DND-41 (cell line): ENCODE data around the gene ABCC3.

Experiments
- ATAC-seq: fragments of 200-7000 bp; cut with Tn5 transposase; 3 replicates; pipeline ENCODE4 v1.9.1; 2021; ENCODE audit warnings: low read depth; ENCODE audit not compliant: insufficient read depth
- DNase-seq: peaks from one replicate; pipeline ENCODE4 v3.0.0-alpha.2; 2020
- H2AFZ ChIP-seq: 2 replicates; pipeline ENCODE4 v1.6.0; 2012; ENCODE audit warnings: low read depth, low read length
- H3K27ac ChIP-seq: 2 replicates; pipeline ENCODE4 v1.5.1; 2012; ENCODE audit warnings: low read length, inconsistent platforms
- H3K27me3 ChIP-seq: fragments of 200-600 bp; sonication (generic); 2 replicates; pipeline ENCODE4 v1.6.0; 2012; ENCODE audit warnings: low read length, mild to moderate bottlenecking, inconsistent platforms; ENCODE audit not compliant: insufficient read depth, poor library complexity
- H3K36me3 ChIP-seq: 2 replicates; pipeline ENCODE4 v1.5.1; 2012; ENCODE audit warnings: low read length, inconsistent platforms; ENCODE audit not compliant: insufficient read depth
- H3K4me1 ChIP-seq: 2 replicates; pipeline ENCODE4 v1.5.1; 2012; ENCODE audit warnings: mild to moderate bottlenecking, low read length; ENCODE audit not compliant: insufficient read depth
- H3K4me2 ChIP-seq: 2 replicates; pipeline ENCODE4 v1.6.0; 2012; ENCODE audit warnings: mild to moderate bottlenecking, moderate library complexity, low read length, inconsistent platforms; ENCODE audit not compliant: insufficient read depth
- H3K4me3 ChIP-seq, 2 experiments: fragments of 200-600 bp in 1 of 2; shearing (Covaris generic) in 1 of 2; 2 replicates each; pipeline ENCODE4 v1.5.1; 2012 to 2016; ENCODE audit warnings: inconsistent platforms in 2 of 2, low read length in 2 of 2, mild to moderate bottlenecking in 2 of 2, low read depth in 1 of 2, moderate library complexity in 1 of 2
- H3K79me2 ChIP-seq: 2 replicates; pipeline ENCODE4 v1.6.0; 2012; ENCODE audit warnings: low read length, inconsistent platforms; ENCODE audit not compliant: insufficient read depth
- H3K9ac ChIP-seq: 2 replicates; pipeline ENCODE4 v1.6.0; 2012; ENCODE audit warnings: low read depth, mild to moderate bottlenecking, inconsistent platforms, low read length, moderate library complexity
- H3K9me3 ChIP-seq: 2 replicates; pipeline ENCODE4 v1.5.1; 2012; ENCODE audit warnings: low read length, moderate library complexity, mild to moderate bottlenecking, inconsistent platforms; ENCODE audit not compliant: insufficient read depth, severe bottlenecking
- H4K20me1 ChIP-seq: 2 replicates; pipeline ENCODE4 v1.6.0; 2012; ENCODE audit warnings: low read length; ENCODE audit not compliant: insufficient read depth
- CTCF ChIP-seq: IDR thresholded peaks from 2 replicates; pipeline ENCODE4 v1.5.1; 2012; ENCODE audit warnings: borderline replicate concordance, low read length, moderate library complexity, mild to moderate bottlenecking; ENCODE audit not compliant: poor library complexity, severe bottlenecking; ENCODE audit errors: extremely low read depth
- EZH2 ChIP-seq: IDR thresholded peaks from 3 replicates; pipeline ENCODE4 v1.6.1; 2012; ENCODE audit warnings: borderline replicate concordance, low read depth, mild to moderate bottlenecking, moderate library complexity, low read length, inconsistent platforms; ENCODE audit not compliant: severe bottlenecking

The ABCC3 gene

GRCh38 chr17:50653738-50654137, 19.1 kb downstream of the ABCC3 start:
- Histone ChIP-seq H3K4me3 (no peak overlapping the region), H4K20me1 (no peaks in the 10 kb centered on the region; the same call in 1 of the 2 replicates)
- ATAC-seq = no peak

GRCh38 chr17:50656509-50656908, 21.8 kb downstream of the ABCC3 start:
- H3K36me3 ChIP-seq = no peaks in the 10 kb centered on the region
- no peak overlapping the region for H3K4me2 ChIP-seq
- ATAC-seq = no peak
- H3K27ac ChIP-seq = no peak overlapping the region
- H3K4me1 ChIP-seq = peaks cover 5% of the 10 kb centered on the region
- no peaks in the 10 kb centered on the region; the same call in 1 of the 2 replicates for H4K20me1 ChIP-seq
- no peak overlapping the region for H3K9ac ChIP-seq
- H3K27me3 ChIP-seq = peaks cover 3% of the 10 kb centered on the region
- H3K9me3 ChIP-seq = peaks cover 3% of the 10 kb centered on the region
- TF ChIP-seq CTCF (no peak), EZH2 (no peak)
- H3K79me2 ChIP-seq = no peaks in the 10 kb centered on the region
- no peak overlapping the region for H2AFZ ChIP-seq
- DNase-seq = no peak
- no peak overlapping the region for H3K4me3 ChIP-seq

More at GRCh38 chr17:50653738-50654137, 19.1 kb downstream of the ABCC3 start:
- peaks cover 3% of the 10 kb centered on the region for H3K9me3 ChIP-seq
- no peak overlapping the region for H2AFZ ChIP-seq
- H3K36me3 ChIP-seq = no peaks in the 10 kb centered on the region
- no peak overlapping the region for H3K4me2 ChIP-seq
- TF ChIP-seq CTCF = no peak
- no peak for TF ChIP-seq EZH2
- no peak overlapping the region for H3K9ac ChIP-seq
- H3K27me3 ChIP-seq = peaks cover 3% of the 10 kb centered on the region
- no peaks in the 10 kb centered on the region for H3K4me1 ChIP-seq
- no peaks in the 10 kb centered on the region for H3K79me2 ChIP-seq
- no peak for DNase-seq
- no peak overlapping the region for H3K27ac ChIP-seq

- DNase-seq (no peak), ATAC-seq (no peak)
- Histone ChIP-seq H3K4me3 (no peak overlapping the region), H3K9me3 (peaks cover 3% of the 10 kb centered on the region), H3K9ac (no peak overlapping the region), H2AFZ (no peak overlapping the region), H3K4me1 (peaks cover 10% of the 10 kb centered on the region), H4K20me1 (no peaks in the 10 kb centered on the region; the same call in 1 of the 2 replicates), H3K79me2 (no peaks in the 10 kb centered on the region), H3K4me2 (no peak overlapping the region), H3K36me3 (no peaks in the 10 kb centered on the region), H3K27ac (no peak overlapping the region), H3K27me3 (no peaks in the 10 kb centered on the region)
- TF ChIP-seq EZH2 = no peak
- no peak for TF ChIP-seq CTCF
Measured at GRCh38 chr17:50657054-50657453, 22.4 kb downstream of the ABCC3 start.

GRCh38 chr17:50657627-50658026, 22.9 kb downstream of the ABCC3 start:
- Histone ChIP-seq H3K27ac (no peak overlapping the region), H3K79me2 (no peaks in the 10 kb centered on the region), H3K9me3 (peaks cover 1% of the 10 kb centered on the region), H3K36me3 (no peaks in the 10 kb centered on the region), H4K20me1 (no peaks in the 10 kb centered on the region; the same call in 1 of the 2 replicates), H3K27me3 (no peaks in the 10 kb centered on the region), H3K9ac (no peak overlapping the region), H3K4me3 (no peak overlapping the region), H2AFZ (no peak overlapping the region), H3K4me2 (no peak overlapping the region), H3K4me1 (peaks cover 11% of the 10 kb centered on the region)
- ATAC-seq (no peak), DNase-seq (no peak)
- TF ChIP-seq EZH2 (no peak), CTCF (no peak)
